HG02763 (cell line): ENCODE results near the gene CLDND2.

Source experiments
- ATAC-seq: cut with Tn5 transposase; IDR thresholded peaks from one replicate; pipeline ENCODE4 v1.9.1; 2021; ENCODE audit warnings: mild to moderate bottlenecking, moderate library complexity; ENCODE audit not compliant: unreplicated experiment

Gene CLDND2

DNA sequence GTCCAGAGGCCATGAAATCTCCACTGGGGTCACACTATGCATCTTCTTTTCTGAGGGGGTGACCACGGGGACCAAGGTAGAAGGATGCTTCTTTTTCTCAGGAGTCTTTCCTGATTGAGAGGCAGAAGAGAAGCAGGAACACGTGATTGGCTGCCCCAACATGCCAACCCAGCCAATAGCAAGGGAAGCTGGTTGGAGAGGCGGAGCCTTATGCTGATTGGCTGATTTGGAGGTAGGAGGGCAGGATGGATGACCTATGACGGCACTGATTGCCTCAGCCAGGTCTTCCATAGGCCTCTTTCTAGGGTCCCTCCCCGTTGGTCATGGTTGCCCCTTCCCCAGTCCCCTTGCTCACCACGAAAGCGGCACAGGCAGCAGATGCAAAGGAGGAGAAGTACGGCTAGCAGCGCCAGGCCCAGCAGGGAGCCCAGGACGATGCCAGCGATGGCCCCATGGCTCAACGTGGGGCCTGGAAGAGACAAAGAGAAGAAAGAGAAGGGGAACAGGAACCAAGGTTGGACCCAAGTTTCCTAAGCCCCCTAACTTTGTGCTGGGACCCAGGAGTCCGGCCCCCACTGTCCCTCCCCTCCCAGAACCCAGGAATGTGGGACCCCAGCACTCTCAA lies 34.9 kb downstream of the CLDND2 start:
- ATAC-seq: no peak

DNA sequence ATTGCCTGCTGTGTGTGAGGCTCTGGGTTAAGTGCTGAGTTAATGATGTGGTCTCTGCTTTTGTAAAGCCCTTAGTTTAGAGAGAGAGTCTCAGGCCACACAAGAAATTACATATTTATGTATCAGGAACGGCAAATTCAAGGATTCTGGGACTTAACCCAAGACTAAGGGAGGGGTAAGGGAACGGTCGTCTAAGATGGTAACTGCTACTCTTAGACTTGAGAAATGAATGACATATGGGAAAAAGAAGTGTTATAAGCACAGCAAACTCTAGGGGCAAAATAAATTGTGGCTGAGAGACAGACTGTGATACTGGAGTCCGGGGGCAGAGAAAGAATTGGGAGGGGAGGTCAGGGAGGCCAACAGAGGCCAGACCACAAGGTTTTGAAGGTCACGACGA lies 37.1 kb downstream of the CLDND2 start:
- ATAC-seq: no peak

DNA sequence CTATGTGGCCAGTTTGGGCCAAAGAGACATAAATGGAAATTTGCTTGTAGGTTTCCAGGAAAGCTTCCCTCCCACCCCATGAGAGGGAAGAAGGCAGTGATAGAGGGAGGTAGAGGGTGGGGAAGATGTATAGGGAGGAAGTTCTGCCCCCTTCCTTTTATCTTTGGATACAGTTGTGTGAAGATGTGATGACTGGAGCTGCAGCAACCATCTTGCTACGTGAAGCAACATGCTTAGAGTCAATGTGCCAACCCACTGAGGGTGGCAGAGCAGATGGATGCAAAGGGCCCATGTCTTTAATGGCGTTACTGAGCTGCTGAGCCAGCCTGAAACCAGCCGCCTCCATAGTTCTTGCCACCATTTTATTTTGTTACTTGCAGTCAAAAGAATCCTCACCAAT lies 37.6 kb downstream of the CLDND2 start:
- ATAC-seq: no peak

DNA sequence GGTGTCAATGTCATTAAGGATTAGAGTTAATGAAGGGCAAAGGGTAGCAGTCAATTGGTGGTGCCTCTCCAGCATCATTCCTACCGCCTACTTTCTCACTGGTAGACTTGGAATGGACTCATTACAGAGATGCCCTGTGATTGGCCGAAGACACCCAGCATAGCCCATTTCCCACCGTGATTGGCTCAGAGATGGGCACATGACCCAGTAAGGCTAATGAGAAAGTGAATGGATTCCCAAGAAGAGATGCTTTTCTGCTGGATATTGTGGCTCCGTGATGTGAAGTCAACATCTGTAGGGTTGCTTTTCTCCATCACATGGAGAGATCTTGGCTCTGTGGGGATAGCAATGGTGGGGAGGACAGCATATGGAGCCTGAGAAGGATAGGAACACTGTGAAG lies 38.4 kb downstream of the CLDND2 start:
- ATAC-seq: no peak

DNA sequence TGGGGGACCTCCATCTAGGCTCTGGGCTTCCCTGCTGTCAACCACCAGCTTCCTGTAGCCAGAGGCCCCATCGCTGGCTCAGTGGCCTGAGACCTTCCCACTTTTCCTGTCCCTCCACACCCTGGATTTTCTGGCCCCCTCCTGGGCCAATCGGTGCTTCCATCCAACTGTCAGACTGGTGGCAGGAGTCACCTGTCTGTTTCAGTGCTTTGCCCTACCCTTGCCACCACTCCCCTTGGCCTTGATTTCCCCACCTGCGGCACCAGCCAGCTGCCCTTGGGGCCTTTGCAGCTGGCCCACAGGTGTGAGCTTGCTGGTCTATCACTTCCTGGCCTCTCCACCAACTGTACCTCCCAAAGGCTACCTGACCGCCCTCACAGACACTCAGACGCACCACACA lies 39.4 kb downstream of the CLDND2 start:
- no peak for ATAC-seq

DNA sequence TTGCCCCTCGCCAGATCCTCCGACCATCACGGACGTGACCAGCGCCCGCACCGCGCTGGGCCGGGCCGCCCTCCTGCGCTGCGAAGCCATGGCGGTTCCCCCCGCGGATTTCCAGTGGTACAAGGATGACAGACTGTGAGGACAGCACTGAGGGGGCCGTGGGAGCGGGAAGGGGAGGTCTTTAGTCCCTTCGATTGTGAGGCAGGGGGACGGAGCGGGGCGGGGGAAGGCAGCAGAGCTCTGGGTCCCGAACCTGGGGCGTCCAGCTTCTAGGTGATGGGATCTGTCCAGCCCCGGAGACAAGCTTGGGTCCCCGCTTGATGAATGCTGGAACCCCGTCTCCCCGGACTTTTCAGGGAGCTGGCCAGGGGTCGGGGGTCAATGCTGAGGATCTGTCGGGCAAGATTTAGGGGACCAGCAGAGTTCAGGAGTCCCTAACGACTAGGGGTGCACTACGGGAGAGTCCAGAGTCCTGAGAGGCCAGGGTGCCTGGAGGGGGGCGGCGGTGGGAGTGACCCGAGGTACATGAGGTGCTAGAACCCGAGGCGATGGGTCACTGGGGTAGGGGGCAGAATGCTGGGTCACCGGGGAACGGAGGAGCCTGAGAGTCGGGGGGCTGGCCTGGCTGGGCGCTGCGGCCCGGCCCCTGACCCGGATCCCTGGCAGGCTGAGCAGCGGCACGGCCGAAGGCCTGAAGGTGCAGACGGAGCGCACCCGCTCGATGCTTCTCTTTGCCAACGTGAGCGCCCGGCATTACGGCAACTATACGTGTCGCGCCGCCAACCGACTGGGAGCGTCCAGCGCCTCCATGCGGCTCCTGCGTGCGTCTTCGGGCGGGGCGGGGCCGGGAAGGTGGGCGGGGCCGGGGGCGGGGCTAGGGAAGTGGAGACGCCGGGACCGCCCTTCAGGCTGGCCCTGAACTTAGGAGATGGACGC lies 41.5 kb downstream of the CLDND2 start:
- ATAC-seq: no peak

DNA sequence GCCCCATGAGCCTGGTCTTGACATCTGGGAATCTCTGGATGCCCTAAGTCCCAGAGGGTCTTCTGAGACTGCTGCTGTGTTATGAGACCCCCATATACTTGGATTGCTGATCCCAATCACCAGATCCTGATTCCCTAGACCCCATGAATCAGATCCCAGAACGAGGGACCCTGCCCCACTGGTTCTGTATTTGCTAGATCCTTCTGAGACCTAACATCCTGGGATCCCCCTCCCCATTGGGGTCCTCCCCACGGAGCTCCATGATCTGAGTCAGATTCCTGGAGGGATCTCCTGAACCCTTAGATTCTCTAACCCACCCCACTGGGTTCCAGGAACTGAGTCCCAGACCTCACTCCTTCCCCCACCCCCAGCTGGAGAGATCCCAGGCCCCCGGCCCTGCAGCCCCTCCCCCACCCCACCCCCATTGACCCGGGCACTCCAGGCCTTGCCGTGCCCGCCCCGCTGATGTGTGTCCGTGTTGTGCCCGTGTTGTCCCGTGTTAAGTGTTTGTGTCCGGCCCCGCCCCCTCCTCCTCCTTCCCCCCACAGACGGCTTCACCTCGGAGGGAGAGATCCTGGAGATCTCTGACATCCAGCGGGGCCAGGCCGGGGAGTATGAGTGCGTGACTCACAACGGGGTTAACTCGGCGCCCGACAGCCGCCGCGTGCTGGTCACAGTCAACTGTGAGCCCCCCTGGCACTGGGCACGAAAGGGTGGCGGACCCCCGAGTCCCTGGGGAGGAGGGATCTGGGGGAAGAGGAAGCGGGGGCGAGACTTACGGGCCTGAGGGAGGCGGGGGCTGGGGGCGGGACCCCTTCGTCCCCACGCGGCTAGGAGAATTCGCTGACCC lies 42.4 kb downstream of the CLDND2 start:
- no peak for ATAC-seq

DNA sequence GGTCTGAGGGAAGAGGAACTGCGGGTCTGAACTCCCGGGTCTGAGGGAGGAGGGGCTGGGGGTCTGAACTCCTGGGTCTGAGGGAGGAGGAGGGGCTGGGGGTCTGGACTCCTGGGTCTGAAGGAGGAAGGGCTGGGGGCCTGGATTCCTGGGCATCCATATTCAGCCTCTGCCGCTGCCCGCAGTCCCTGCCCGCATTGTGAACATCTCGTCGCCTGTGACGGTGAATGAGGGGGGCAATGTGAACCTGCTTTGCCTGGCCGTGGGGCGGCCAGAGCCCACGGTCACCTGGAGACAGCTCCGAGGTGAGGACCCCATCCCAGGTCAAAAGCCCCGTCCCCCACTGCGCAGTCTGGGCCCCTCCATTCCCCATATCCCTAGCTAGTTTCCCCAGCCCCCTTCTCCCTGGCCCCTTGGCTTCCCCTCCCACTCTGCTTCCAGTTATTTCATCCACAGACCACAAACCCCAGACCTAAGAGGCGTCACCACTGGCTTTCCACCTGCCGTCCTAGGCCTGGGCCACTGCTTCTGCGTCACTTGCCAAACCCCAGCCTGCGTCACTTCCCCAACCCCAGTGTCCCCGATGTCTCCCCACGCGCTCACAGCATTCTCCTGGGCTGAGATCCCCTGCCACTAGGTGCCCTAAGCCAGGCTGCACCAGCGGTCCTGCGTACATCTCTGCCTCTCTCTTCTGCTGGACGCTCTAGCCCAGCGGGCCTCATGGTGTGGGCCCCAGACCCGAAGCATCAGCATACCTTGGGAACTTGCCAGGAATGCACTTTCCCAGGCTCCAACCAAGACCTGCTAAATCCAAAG lies 43.4 kb downstream of the CLDND2 start:
- ATAC-seq: no peak

DNA sequence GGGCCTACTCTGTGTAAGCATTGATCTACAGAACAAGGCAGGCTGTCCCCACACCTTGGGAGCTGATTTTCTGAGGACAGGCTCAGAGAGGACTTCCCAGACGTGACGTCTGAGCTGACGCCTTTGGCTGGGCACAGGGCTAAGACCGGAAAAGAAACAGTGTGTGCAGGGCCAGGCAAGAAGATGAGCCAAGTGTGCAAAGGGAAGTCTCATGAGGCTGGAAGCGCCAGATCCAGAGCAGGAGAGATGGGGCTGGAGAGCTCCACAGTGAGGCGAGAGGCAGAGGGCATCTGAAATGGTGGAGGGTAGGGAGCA lies 44.7 kb downstream of the CLDND2 start:
- ATAC-seq: no peak

DNA sequence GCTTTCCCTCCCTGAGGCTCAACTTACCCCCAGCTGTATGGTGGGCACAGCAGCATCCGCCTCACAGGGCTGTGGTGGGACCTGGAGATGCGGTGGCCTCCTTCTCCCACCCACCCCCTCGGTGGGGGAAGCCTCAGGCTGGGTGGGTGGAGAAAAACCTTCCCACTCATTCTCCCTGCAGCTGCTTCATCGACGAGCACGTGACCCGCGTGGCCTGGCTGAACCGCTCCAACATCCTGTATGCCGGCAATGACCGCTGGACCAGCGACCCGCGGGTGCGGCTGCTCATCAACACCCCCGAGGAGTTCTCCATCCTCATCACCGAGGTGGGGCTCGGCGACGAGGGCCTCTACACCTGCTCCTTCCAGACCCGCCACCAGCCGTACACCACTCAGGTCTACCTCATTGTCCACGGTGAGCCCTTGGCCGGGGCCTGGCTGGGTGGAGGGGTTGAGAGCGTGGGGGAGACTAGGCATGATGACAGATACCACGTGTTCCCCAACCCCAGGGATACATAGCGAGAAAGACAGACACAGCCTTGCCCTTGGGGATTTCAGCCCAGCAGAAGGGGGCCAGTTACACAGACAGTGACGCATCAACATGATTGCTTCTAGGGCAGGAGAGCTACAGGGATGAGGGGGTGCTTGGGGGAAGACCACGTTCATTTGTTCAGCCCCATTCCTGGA lies 45.2 kb downstream of the CLDND2 start:
- ATAC-seq: no peak

DNA sequence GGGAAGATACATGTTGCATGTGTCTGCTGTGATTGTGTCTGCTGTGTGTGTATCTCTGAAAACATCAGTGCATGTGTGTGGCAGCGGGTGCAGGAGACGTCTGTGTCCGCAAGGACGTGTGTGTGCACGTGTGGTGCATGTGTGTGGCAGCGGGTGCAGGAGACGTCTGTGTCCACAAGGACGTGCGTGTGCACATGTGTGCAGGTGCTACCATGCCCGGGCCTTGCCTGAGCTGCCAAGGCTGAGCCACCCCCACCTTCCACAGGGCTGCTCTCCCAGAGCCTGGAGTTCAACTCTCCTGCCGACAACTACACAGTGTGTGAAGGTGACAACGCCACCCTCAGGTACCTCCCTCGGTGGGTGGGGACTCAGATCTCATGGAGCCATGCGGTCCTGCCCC lies 47.0 kb downstream of the CLDND2 start:
- no peak for ATAC-seq

DNA sequence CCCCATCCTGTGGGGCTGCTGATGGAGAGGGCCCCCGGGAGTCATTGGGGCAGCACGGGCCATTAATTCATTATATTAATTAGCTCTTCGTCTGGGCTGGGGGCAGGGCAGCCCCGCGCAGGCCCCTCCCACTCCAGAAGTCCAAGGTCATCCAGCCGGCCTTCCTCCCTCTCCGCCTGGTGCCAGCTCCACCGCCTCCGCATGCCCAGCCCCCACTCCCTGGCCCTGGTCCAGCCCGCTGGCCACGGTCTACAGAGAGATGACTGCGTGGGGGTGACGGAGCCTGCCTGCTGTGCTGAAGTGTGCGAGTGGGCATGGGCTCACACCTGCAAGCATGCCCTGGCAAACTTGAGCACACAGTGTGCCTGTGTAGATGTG lies 48.5 kb downstream of the CLDND2 start:
- ATAC-seq: no peak

DNA sequence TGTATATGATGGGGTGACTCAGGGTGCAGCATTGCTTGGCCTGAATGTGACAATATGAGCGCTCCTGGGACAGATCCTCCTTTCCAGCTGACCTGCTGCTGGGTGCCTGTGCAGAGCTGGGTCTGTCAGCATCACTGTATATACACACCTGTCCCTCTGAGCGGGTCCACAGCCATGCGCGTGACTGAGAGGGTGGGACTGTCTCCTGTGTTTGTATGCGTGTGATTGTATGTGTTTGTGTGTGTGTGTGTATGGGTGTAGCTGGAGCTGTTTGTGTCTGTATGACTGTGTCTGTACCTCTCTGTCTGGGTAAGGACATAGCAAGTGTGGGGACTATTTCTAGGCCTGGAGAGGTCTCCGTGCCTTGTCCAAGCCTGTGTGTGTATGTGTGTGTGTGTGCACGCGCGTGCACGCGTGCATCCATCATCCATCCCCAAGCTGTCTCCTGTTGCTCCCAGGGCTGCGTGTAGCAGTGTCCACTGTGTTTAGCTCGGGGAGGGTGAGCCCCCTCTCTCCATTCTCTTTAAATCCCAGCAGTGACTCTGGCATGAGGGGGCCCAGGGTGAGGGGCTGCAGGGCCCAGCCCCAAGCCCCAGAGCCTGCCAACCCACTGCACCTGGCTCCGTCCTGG lies 49.0 kb downstream of the CLDND2 start:
- no peak for ATAC-seq

DNA sequence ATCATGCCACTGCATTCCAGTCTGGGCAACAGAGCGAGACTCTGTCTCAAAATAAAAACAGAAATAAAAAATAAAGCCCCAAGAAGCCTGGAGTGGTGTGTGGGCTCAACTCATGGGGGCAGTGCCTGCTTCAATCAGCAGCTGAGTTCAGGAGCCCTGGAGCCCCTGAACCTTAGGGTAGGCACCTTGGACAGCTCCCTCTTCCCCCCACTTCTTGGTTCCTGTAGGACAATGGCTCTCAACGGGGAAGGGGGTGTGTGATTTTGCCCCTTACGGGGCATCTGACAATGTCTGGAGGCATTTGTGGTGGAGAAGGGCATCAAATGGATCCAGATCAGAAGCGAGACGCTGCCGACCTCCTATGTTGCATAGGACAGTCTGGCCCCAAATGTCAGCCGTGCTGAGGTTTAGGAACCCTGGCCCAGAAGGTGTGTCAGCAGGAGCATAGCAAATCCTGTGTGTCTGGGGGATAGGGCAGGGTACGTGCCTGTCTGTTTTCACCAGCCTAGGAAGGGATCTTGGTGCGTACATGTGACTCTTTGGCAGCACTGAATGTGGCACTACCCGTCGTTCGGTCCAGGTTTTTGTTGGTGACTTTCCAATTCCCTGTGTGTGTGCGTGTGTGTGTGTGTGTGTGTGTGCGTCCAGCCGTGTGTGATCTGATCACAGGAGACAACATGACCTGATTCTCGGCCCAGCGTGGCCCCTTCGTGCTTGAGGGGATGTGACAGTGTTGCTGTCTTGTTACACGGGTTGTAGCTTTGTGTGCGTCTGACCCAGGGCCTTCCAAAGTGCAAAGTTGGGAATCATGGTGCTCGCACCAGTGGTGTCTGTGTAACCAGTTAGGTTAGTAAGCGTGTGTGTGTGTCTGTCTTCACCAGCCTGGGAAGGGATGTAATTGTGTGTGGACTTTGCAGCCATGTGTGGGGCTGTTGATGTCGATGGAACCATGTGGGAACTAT lies 49.8 kb downstream of the CLDND2 start:
- no peak for ATAC-seq

DNA sequence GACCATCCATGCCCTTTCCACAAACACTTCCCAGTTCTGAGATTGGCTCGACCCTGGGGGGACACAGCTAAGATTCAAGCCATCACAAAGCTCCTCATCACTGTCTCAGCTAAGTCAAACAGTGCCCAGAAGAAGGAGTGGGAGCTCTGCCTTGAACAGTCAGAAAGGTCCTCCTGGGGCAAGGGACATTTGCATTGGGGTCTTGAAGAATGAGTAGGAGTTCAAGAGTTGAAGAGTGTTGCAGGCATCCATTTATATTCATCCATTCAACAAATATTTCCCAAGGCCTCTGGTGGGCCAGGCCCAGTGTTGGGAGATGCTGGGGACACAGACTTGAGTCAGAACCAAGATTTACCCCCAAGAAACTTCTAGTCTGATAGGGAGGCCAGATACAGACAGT lies 50.8 kb downstream of the CLDND2 start:
- no peak for ATAC-seq

DNA sequence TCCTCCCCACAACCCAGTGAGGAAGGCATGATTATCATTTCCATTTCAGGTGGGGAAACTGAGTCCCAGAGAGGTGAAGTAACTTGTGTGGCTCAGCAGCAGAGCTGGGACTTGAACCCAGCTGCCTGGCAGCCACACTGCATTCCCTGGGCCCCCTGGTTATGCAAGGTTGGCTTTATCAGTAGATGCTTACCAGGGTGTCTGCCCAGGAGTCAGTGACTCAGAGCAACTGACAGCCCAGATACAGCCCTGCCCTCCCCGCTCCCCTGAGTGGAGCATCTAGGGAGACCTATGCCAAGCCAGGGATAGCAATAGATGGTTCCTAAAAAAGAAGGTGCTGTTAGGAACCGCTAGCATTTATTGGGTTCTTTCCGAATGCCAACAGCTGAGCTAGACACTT lies 51.4 kb downstream of the CLDND2 start:
- ATAC-seq: no peak
